Activated effector memory CD4-positive, alpha-beta T cell treated with anti-CD3 and anti-CD28 coated beads, Interleukin-2, amount 50 U/mL, for 16 hours (primary cell): ENCODE results near the gene LLGL2.
"Not testable (repeated sequence)": the region's sequence is repeated elsewhere in the genome, so short reads cannot be mapped to it uniquely, and the experiment has no call there.

ENCODE experiments used
- DNase-seq: peaks from one replicate; pipeline ENCODE4 v3.0.0-alpha.2; 2020

The LLGL2 gene

GRCh38 chr17:75524970-75525805, at the start of gene LLGL2:
LLGL2 (plus strand) TSS chr17:75525697; CDS start chr17:75543427, 17,730 bp downstream.
- DNase-seq = peak; percentile 95

GRCh38 chr17:75475851-75476250, 49.6 kb upstream of the LLGL2 start:
- DNase-seq = no peak

GRCh38 chr17:75476271-75476671, 49.2 kb upstream of the LLGL2 start:
- DNase-seq = no peak

GRCh38 chr17:75476752-75477489, 48.6 kb upstream of the LLGL2 start:
- no peak for DNase-seq

GRCh38 chr17:75477490-75477862, 48.0 kb upstream of the LLGL2 start:
- not testable (repeated sequence) for DNase-seq

- DNase-seq = no peak
Observed at GRCh38 chr17:75478508-75478907, 47.0 kb upstream of the LLGL2 start.

- no peak for DNase-seq
Observed at GRCh38 chr17:75480281-75480680, 45.2 kb upstream of the LLGL2 start.

GRCh38 chr17:75481194-75482068, 44.1 kb upstream of the LLGL2 start:
- no peak for DNase-seq

- DNase-seq = no peak
Observed at GRCh38 chr17:75482098-75482942, 43.2 kb upstream of the LLGL2 start.

- no peak for DNase-seq
Observed at GRCh38 chr17:75485688-75486087, 39.8 kb upstream of the LLGL2 start.

- DNase-seq = no peak
Observed at GRCh38 chr17:75486151-75486550, 39.3 kb upstream of the LLGL2 start.

- no peak for DNase-seq
Observed at GRCh38 chr17:75486951-75487350, 38.5 kb upstream of the LLGL2 start.

- peak; percentile 72 for DNase-seq
Observed at GRCh38 chr17:75487351-75488070, 38.0 kb upstream of the LLGL2 start.

GRCh38 chr17:75488693-75489510, 36.6 kb upstream of the LLGL2 start:
- no peak for DNase-seq

- no peak for DNase-seq
Observed at GRCh38 chr17:75489511-75489955, 36.0 kb upstream of the LLGL2 start.

- DNase-seq = no peak
Observed at GRCh38 chr17:75490173-75490743, 35.2 kb upstream of the LLGL2 start.

- DNase-seq = no peak
Observed at GRCh38 chr17:75490953-75491649, 34.4 kb upstream of the LLGL2 start.

GRCh38 chr17:75491680-75492079, 33.8 kb upstream of the LLGL2 start:
- no peak for DNase-seq

GRCh38 chr17:75492555-75493168, 32.8 kb upstream of the LLGL2 start:
- DNase-seq = no peak
